Endothelial cell of umbilical vein (primary cell): ENCODE measurements around the gene ADCY7.

ENCODE experiments used
- EZH2 ChIP-seq: IDR thresholded peaks from 2 replicates; pipeline ENCODE4 v1.6.1; 2012; ENCODE audit warnings: borderline replicate concordance, low read depth, mild to moderate bottlenecking, moderate library complexity, low read length, inconsistent platforms; ENCODE audit not compliant: severe bottlenecking
- FOS ChIP-seq: IDR thresholded peaks from 2 replicates; pipeline ENCODE4 v1.6.1; 2011; ENCODE audit warnings: mild to moderate bottlenecking, low read length, moderate library complexity, borderline replicate concordance; ENCODE audit not compliant: insufficient read depth
- MYC ChIP-seq: IDR thresholded peaks from one replicate; pipeline ENCODE4 v1.6.1; 2011; ENCODE audit warnings: mild to moderate bottlenecking, low read depth, low read length
- POLR2A ChIP-seq: IDR thresholded peaks from 2 replicates; pipeline ENCODE4 v1.6.1; 2012; ENCODE audit warnings: low read depth, mild to moderate bottlenecking, control low read depth, low read length
- POLR2AphosphoS5 ChIP-seq: IDR thresholded peaks from 2 replicates; pipeline ENCODE4 v1.6.1; 2012; ENCODE audit warnings: low read depth, mild to moderate bottlenecking, control low read depth, low read length, moderate library complexity; ENCODE audit not compliant: insufficient read depth
- TF ChIP-seq, protein P1 (sequence below), 2 donors: IDR thresholded peaks; 1 replicate in 1 of 2; 2 replicates in 1 of 2; pipeline ENCODE4 v1.5.1; 2011; ENCODE audit warnings: low read length in 2 of 2, mild to moderate bottlenecking in 2 of 2, moderate library complexity in 2 of 2, control low read depth in 1 of 2, inconsistent platforms in 1 of 2, low read depth in 1 of 2; ENCODE audit not compliant: insufficient read depth in 1 of 2; ENCODE audit errors: extremely low read depth in 1 of 2
- TF ChIP-seq, protein P2 (sequence below): IDR thresholded peaks from 2 replicates; pipeline ENCODE4 v1.6.1; 2011; ENCODE audit not compliant: insufficient read depth, insufficient read length

DNA sequence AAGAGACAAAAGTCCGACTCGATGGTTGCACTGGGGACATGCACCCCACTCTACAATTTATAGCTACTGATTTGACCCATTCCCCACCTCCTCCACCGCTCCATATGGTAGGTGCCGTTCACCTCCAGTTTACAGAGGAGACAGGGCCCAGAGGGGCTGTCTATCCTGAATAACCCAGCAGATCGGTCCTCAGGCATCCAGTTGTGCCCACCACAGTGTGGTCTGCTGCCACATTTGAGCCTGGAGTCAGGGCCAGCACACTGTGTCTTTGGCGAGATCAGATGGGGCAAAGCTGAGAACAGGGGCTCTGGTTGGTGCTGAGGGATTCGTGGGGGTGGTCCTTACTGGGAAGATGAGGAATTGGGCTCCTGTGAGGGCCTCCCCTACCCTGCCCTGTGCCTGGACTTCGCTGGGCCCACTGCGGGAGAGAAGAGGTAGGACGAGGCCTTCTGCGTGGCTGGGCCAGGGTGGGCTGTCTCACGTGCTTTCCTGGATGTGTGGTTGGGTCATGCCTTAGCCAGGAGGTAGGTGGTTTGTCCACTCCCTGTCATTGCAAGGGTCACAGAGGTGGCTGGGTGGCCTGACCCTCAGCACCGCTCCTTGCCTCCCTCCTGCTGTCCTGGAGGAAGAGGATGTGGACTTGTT, 2.8 kb downstream of the ADCY7 start:
- TF ChIP-seq EZH2 (no peak), POLR2A (no peak), MYC (no peak), POLR2AphosphoS5 (no peak), FOS (no peak)
- TF ChIP-seq, protein P1, sequence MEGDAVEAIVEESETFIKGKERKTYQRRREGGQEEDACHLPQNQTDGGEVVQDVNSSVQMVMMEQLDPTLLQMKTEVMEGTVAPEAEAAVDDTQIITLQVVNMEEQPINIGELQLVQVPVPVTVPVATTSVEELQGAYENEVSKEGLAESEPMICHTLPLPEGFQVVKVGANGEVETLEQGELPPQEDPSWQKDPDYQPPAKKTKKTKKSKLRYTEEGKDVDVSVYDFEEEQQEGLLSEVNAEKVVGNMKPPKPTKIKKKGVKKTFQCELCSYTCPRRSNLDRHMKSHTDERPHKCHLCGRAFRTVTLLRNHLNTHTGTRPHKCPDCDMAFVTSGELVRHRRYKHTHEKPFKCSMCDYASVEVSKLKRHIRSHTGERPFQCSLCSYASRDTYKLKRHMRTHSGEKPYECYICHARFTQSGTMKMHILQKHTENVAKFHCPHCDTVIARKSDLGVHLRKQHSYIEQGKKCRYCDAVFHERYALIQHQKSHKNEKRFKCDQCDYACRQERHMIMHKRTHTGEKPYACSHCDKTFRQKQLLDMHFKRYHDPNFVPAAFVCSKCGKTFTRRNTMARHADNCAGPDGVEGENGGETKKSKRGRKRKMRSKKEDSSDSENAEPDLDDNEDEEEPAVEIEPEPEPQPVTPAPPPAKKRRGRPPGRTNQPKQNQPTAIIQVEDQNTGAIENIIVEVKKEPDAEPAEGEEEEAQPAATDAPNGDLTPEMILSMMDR (IDR thresholded peaks at IDR 0.05; ENCODE audit: extremely low read depth in 1 of 2, insufficient read depth in 1 of 2, low read depth in 1 of 2, low read length in 2 of 2), result no peak
- TF ChIP-seq, protein P2, sequence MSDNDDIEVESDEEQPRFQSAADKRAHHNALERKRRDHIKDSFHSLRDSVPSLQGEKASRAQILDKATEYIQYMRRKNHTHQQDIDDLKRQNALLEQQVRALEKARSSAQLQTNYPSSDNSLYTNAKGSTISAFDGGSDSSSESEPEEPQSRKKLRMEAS, result no peak
